Measurements from ENCODE around the gene AMACR.

Gene AMACR

DNA sequence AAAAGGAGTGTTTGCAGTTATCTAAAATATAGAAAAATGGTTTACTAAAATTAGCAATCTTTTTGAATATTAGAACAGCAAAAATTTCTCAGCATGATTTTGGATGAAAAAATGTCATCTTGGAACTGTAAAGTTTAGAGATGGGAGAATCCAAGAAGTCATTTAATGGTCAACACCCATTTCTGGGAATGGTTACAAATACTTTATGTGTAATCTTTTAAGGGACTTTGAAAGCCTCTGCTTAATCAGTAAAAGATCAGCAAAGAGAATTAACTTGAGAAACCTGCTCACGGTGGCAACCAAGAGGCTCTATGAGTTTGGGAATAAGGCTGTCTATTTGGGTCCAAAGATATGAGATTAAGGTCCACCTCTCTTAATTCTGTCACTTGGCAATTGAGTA lies 22.2 kb upstream of the AMACR start:
- H3K4me3 ChIP-seq (replicated peaks; ENCODE audit: low read depth, low read length), result no peak overlapping the region
- TF ChIP-seq, protein P1, sequence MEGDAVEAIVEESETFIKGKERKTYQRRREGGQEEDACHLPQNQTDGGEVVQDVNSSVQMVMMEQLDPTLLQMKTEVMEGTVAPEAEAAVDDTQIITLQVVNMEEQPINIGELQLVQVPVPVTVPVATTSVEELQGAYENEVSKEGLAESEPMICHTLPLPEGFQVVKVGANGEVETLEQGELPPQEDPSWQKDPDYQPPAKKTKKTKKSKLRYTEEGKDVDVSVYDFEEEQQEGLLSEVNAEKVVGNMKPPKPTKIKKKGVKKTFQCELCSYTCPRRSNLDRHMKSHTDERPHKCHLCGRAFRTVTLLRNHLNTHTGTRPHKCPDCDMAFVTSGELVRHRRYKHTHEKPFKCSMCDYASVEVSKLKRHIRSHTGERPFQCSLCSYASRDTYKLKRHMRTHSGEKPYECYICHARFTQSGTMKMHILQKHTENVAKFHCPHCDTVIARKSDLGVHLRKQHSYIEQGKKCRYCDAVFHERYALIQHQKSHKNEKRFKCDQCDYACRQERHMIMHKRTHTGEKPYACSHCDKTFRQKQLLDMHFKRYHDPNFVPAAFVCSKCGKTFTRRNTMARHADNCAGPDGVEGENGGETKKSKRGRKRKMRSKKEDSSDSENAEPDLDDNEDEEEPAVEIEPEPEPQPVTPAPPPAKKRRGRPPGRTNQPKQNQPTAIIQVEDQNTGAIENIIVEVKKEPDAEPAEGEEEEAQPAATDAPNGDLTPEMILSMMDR (IDR thresholded peaks at IDR 0.05; ENCODE audit: low read length, missing control alignments), result no peak
- DNase-seq (ENCODE audit: low read depth), result no peak

DNA sequence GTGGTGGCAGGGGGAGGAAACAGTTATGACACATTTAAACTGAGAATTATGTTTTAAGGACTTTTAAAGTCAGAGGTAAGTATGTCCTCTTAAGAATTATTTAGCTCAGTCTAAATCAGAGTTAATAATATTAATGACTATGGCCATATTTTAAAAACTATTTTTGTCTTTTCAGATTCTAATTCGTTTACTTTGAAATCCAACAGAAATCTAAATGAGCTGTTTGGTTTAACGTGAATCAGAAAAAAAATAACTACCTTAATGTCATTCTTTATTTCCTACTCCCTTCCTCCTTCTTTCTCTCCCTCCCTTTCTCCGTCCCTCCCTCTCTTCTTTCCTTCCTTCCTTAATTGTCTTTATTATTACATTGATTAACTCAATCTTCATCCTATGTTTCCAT lies 20.5 kb upstream of the AMACR start:
- TF ChIP-seq, protein P1 (IDR thresholded peaks at IDR 0.05; ENCODE audit: low read length, missing control alignments), result no peak
- H3K4me3 ChIP-seq (replicated peaks; ENCODE audit: low read depth, low read length), result no peak overlapping the region
- no peak for DNase-seq (ENCODE audit: low read depth)

DNA sequence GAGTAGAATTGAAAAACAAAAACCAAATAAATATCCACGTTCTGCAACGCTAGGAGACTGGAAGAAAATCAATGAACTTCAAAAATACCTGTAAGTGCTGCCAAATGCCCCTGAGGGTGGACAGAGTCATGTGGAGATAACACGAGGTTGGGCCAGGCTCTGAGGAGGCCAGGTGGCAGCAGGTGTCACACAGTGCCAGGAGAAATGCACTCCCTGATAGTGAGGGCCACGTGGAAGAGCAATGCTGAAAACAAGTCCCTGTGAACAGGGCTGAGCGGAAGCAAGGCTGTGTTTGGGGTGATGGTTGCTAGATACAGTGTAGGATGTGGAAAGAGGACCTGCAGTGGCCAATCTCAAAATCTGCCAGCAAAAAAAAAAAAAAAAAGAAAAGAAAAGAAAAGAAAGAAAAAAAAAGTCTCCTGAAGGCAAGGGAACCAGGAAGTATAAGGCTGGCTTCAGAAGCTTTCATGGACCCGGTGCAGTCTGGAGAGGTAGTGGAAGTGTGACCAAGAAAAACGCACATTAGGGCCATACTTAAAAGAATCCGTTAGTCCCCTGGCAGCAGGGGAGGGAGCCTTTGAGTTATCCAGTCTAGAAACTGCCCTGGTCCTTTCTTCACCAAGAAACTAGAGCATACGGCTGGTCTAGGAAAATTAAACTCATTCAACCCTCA lies 18.4 kb upstream of the AMACR start:
- no peak for DNase-seq (ENCODE audit: low read depth)
- no peak overlapping the region for H3K4me3 ChIP-seq (replicated peaks; ENCODE audit: low read depth, low read length)
- TF ChIP-seq, protein P1 (IDR thresholded peaks at IDR 0.05; ENCODE audit: low read length, missing control alignments), result no peak

DNA sequence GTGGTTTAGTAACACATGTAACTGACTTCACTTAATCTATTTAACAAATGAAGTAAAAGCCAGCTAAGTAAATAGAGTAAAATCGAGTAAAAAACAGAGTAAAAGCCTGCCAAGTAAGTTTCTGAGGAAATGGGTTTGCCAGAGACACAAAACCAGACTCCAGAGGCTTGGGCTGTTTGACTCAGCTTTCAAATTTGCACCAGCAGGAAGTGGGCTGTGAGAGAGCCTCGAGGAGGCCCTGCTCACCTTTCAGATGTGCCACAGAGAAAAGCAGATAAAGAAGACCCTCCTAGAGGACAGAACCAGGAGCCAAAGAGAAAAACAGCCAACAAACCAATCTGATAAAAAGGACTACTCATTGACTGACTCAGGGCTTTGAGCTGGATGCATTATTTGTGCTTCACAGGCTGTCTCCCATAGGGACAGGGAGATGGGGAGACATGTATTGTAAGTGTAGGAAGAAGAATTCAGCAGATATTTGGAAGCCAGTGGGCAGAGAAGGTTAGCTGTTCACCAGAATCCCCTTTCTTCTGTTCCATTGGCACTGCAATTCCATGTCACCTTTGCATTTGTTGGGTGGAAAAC lies 14.4 kb upstream of the AMACR start:
- DNase-seq (ENCODE audit: low read depth), result peak; percentile 34
- H3K4me3 ChIP-seq (replicated peaks; ENCODE audit: low read depth, low read length), result no peak overlapping the region
- TF ChIP-seq, protein P1 (IDR thresholded peaks at IDR 0.05; ENCODE audit: low read length, missing control alignments), result no peak

DNA sequence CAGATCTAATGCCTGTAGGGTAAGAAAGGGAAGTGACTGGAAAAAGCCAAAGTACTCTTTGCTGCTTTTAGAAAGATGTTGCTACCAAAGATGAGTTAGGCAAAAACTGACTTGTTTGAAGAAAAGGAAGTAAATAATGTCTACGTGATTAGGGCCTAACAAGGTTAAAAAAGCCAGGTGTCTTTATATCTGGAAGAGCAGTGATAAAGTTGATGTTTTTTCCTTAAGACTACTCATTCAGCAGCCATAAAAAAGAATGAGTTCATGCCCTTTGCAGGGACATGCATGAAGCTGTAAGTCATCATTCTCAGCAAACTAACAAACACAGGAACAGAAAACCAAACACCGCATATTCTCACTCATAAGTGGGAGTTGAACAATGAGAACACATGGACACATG lies 13.5 kb upstream of the AMACR start:
- TF ChIP-seq, protein P1 (IDR thresholded peaks at IDR 0.05; ENCODE audit: low read length, missing control alignments), result no peak
- DNase-seq (ENCODE audit: low read depth), result no peak
- H3K4me3 ChIP-seq (replicated peaks; ENCODE audit: low read depth, low read length), result no peak overlapping the region

DNA sequence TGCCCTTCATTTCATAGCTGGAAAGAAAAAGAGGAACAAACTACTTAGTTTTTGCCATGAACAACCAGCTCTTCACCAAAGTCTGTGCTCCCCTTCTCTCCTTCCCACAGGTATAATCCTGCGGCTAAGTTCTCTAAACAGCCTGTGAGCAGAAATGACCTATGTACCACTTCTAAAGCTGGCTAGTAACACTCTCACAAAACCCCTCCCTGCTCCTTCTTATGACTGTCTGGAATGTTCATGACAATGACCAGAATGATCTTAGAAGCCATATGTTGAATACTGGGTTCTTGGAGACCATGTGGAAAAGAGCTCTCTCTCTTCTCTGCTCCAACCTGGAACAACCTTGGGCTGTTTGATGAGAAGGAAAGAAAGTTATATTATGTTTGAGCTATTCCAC lies 12.9 kb upstream of the AMACR start:
- H3K4me3 ChIP-seq (replicated peaks; ENCODE audit: low read depth, low read length), result no peak overlapping the region
- TF ChIP-seq, protein P1 (IDR thresholded peaks at IDR 0.05; ENCODE audit: low read length, missing control alignments), result no peak
- no peak for DNase-seq (ENCODE audit: low read depth)

DNA sequence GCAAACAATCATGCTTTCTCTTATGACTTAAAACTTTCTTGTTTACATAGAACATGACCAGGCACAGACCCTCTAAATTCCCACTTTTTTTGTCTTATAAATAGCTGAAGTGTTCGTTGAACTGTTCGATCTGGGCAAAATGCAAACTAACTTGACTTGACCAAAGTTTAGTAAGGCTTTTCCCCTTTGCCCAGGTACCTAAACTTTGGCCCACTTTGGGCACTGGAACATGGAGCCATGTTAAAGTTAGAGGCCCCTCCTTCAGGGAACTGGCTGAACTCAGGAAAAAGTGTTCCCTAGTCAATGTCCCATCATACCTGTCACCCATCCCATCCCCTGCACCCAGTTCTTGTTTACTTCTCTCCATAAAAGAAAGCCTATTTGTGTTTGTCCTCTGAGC lies 9.4 kb upstream of the AMACR start:
- H3K4me3 ChIP-seq (replicated peaks; ENCODE audit: low read depth, low read length), result no peak overlapping the region
- TF ChIP-seq, protein P1 (IDR thresholded peaks at IDR 0.05; ENCODE audit: low read length, missing control alignments), result no peak
- DNase-seq (ENCODE audit: low read depth), result no peak

All from fibroblast of pulmonary artery (primary cell).